Dendritic cell treated with granulocyte-macrophage colony-stimulating factor and Interleukin-4, amounts not matched to agents 40 ng/mL and 50 ng/mL, for 4 days (primary cell): ENCODE measurements around the gene RAB20.
A peak's percentile ranks its signal among the peaks of the same experiment; 100 is the strongest.

Experiments used
- H3K27ac Mint-ChIP-seq: one replicate; pipeline ENCODE4 v1.8.0; 2022; ENCODE audit warnings: mild to moderate bottlenecking, mixed read lengths
- H3K27me3 Mint-ChIP-seq: one replicate; pipeline ENCODE4 v1.8.0; 2022; ENCODE audit warnings: mild to moderate bottlenecking, mixed read lengths
- H3K36me3 Mint-ChIP-seq: one replicate; pipeline ENCODE4 v1.8.0; 2022; ENCODE audit warnings: low read depth, mixed read lengths
- H3K4me1 Mint-ChIP-seq: one replicate; pipeline ENCODE4 v1.8.0; 2022; ENCODE audit warnings: low read depth, mixed read lengths
- H3K4me3 Mint-ChIP-seq: one replicate; pipeline ENCODE4 v1.8.0; 2022; ENCODE audit warnings: mild to moderate bottlenecking, moderate library complexity, mixed read lengths
- H3K9me3 Mint-ChIP-seq: one replicate; pipeline ENCODE4 v1.8.0; 2022; ENCODE audit warnings: mixed read lengths
- intact Hi-C: fragments of 100-400 bp; cut with micrococcal nuclease; formaldehyde crosslinking; loops from one replicate; pipeline ENCODE4 v1.15.0; 2022

RAB20 gene

DNA sequence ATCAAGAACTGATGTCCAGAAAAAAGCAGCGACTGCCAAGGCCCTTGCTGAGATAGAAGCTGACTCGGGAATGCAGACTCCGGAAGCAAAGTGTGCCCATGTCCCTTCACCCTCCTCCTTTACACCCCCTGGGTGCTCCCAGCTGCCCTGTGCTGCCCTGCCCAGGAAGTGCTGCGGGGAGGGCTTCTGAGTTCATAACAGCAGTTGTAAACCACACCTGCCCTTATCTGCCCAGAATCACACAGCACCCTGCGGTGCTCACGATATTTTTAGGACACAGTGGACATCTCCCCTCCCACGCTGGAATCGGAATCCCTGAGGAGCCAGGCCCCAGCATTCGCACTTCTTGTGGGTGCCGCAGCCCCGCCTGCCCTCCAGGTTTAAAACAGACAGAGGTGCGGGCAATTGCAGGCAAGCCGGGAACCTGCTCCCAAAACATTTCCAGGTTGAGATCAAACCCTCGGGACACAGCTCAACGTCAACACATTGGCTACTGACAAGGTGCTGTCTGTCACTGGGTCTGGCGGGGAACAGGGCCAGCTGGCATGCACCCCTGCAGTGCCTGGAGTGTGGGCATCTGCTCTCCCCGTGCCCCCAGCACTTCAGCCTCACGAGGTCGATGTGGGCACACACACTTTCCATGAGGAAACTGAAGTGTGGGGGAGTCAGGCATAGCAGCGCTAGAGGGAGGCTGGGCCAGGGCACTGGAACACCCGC is 36.8 kb downstream of the RAB20 start:
- H3K4me1 Mint-ChIP-seq = peaks cover 96% of the 10 kb centered on the region
- peaks cover 2% of the 10 kb centered on the region for H3K27me3 Mint-ChIP-seq
- peak overlapping the region; percentile 67 for H3K27ac Mint-ChIP-seq
- H3K36me3 Mint-ChIP-seq = peaks cover 62% of the 10 kb centered on the region
- peak overlapping the region; percentile 13 for H3K4me3 Mint-ChIP-seq
- no peaks in the 10 kb centered on the region for H3K9me3 Mint-ChIP-seq
- intact Hi-C loops = loop anchor here (5.0 kb wide), 2 partner anchors 38 to 62 kb away; partner anchors contain the start of gene RAB20

DNA sequence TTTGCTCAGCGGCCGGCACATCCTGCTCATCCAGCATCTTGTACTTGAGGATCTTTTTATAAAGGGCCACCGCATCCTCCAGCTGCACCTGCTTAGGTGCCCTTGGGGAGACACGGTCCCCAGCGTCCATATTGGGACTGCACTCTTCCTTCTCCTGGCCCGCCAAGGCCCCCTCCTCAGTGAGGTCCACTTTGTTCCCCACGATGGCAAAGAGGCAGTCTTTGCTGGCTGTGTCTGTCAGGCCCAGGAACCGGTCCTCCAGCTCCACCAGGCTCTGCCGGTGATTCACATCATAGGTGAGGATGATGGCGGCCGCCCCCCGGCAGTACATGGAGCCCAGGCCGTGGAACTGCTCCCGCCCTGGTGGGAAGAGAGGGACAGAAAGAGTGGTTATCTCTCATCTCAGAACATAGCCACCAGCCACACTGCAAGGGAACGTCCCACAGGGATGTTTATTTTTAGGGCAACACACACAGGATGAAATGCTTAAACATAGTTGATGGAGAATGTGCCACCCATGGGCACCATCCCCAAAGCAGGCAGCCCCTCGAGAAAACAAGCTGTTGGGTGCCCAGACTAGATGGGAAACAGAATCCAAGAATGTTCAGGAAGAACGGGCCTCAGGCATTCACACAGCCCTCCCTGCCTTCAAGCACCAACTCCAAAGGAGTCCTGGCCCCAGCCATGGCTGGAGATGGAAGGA is 37.5 kb downstream of the RAB20 start:
- Mint-ChIP-seq H3K9me3 (no peaks in the 10 kb centered on the region), H3K4me1 (peaks cover 96% of the 10 kb centered on the region), H3K27me3 (peaks cover 2% of the 10 kb centered on the region), H3K4me3 (no peak overlapping the region), H3K27ac (peak overlapping the region; percentile 67), H3K36me3 (peaks cover 69% of the 10 kb centered on the region)
- intact Hi-C loops = loop anchor here (5.0 kb wide), 2 partner anchors 38 to 62 kb away; partner anchors contain the start of gene RAB20

DNA sequence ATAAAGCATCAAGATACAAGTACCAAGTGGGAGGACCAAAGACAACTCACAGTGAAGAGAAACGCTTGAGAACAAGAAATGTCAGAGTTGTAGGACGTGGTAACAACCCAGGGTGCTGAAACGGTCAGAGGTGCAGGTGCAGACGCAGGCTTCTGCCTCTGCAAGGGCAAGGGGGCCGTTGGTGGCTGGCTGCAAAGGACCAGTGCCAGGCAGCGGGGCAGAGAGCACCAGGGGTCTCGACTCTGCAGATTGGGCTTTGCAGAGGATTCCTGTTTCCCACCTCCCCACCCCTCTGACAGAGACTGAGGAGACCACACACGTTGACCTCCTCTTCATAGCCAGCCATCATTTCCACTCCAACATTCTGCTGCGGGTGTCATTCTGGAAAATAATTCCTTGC is 38.3 kb downstream of the RAB20 start:
- Mint-ChIP-seq H3K27ac (no peak overlapping the region), H3K4me1 (peaks cover 97% of the 10 kb centered on the region), H3K4me3 (no peak overlapping the region), H3K27me3 (peaks cover 2% of the 10 kb centered on the region), H3K36me3 (peaks cover 76% of the 10 kb centered on the region), H3K9me3 (no peaks in the 10 kb centered on the region)
- intact Hi-C loops = loop anchor here (5.0 kb wide), 2 partner anchors 39 to 61 kb away; partner anchors contain the start of gene RAB20

DNA sequence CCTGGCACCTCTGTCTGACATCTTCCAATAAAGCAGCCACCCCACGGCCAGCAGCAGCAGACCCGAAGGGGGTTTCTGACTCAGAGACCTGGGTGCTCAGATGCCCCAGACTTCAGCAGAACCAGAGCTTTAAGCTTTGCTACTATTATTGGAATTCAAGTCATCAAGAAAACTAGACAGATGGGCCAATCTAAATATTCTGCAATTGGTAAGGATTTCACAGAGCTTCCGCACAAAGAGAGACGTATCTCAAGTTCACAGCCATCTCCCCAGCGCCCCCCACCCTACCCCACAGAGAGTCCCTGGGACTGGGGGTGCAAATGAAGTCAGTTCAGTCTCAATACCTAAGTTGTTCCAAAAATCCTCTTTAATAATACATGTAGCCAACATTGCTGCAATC is 38.8 kb downstream of the RAB20 start:
- H3K27me3 Mint-ChIP-seq = peaks cover 2% of the 10 kb centered on the region
- H3K4me3 Mint-ChIP-seq = no peak overlapping the region
- intact Hi-C loops = loop anchor here (5.0 kb wide), 2 partner anchors 40 to 60 kb away; partner anchors contain the start of gene RAB20
- peaks cover 96% of the 10 kb centered on the region for H3K4me1 Mint-ChIP-seq
- H3K36me3 Mint-ChIP-seq = peaks cover 76% of the 10 kb centered on the region
- peak overlapping the region; percentile 94 for H3K27ac Mint-ChIP-seq
- H3K9me3 Mint-ChIP-seq = no peaks in the 10 kb centered on the region

DNA sequence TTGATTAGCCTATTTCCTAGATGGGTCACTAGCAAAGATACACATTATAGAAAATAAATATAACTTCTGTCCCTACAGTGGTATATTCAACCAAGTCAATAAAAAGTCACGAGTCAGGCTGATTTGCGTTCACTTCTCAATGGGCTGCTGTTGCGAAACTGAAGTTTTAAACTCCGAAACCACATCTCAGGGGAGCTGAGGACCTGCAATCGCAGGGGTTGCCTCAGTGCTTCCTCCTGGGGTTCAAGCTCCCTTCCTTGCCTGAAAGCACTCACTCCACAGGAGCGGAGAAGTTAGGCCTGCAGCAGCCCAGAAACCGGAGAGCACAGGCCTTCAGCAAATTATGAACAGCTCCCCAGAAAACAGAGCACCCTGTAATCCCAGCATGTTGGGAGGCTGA is 39.6 kb downstream of the RAB20 start:
- H3K27me3 Mint-ChIP-seq = peaks cover 6% of the 10 kb centered on the region
- H3K4me1 Mint-ChIP-seq = peaks cover 95% of the 10 kb centered on the region

DNA sequence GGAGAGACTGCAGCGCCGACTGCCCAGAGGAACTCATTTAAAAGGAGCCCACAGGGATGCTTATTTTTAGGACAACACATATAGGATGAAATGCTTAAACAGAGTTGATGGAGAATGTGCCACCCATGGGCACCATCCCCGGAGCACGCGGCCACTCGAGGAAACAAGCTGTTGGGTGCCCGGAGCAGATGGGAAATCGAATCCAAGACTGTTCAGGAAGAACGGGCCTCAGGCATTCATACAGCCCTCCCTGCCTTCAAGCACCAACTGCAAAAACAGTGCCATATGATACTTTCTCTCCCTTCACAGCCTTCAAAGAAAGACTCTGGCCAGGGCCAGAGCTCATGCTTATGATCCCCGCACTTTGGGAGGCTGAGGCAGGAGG is 40.2 kb downstream of the RAB20 start:
- H3K4me3 Mint-ChIP-seq = peak overlapping the region; percentile 42
- no peaks in the 10 kb centered on the region for H3K9me3 Mint-ChIP-seq
- H3K4me1 Mint-ChIP-seq = peaks cover 89% of the 10 kb centered on the region
- intact Hi-C loops = loop anchor here (5.0 kb wide), 2 partner anchors 41 to 59 kb away; partner anchors contain the start of gene RAB20
- H3K27me3 Mint-ChIP-seq = peaks cover 6% of the 10 kb centered on the region
- peak overlapping the region; percentile 94 for H3K27ac Mint-ChIP-seq
- H3K36me3 Mint-ChIP-seq = peaks cover 67% of the 10 kb centered on the region

More for the DNA sequence above, 39.6 kb downstream of the RAB20 start:
- Mint-ChIP-seq H3K36me3 (peaks cover 72% of the 10 kb centered on the region), H3K9me3 (no peaks in the 10 kb centered on the region), H3K4me3 (peak overlapping the region; percentile 20), H3K27ac (peak overlapping the region; percentile 94)
- intact Hi-C loops = loop anchor here (5.0 kb wide), 2 partner anchors 40 to 60 kb away; partner anchors contain the start of gene RAB20

DNA sequence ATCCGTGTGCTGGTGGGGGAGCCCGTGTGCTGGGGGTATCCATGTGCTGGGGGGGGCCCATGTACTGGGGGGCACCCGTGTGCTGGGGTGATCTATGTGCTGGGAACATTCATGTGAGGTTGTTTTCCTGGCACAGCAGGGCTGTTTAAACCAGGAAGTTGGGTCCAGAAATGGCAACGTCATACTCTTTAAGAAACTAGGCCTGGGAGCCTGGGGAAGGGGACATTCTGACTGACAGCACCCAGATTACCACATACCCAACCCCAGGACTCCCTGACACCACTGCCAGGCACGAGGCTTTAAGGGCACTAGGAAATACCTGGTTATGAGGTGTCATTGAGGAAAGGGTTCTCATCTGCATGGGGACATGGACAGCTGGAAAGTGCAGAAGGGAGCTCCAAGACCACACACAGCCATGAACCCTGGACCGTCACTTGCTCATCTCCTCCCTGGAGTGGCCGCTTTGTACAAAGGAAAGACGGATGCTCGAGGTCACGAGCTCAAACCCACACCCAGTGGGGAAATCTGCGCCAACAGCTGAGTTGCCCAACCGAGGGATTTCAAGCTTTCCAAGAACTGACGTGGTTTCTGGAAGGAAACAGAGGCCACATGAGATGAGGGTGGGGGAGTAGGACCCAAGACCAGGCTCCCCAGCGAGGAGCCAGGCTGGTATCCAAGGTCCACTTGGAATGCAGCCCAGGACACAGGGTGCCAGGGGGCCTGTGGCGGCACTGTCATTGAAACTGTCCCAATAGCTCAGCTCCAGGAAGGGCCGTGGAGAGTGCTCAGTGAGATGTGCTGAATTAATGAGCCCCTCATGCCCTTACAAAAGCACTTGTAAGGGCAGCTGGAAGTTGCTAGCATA is 40.9 kb downstream of the RAB20 start:
- peak overlapping the region; percentile 42 for H3K4me3 Mint-ChIP-seq

DNA sequence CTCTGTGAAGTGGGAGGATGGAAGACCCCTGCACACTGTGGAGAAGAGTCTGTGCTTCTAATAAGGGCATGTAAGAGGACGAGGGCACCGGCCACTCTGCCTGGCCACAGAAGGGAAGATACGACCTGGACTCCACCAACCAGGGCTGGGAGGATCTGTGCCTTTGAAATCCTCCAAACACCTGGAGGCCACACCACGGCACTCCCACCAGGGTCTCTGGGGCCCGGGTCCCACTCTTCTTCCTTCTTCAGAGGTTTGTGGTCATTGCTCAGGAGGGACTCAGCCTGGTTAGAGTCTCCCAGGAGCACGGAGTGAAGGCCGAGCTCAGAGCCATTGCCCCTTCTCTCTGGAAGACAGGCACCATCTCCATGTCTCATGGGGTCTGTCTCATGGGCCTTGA is 42.0 kb downstream of the RAB20 start:
- Mint-ChIP-seq H3K27ac (peak overlapping the region; percentile 94), H3K4me3 (peak overlapping the region; percentile 51), H3K9me3 (no peaks in the 10 kb centered on the region), H3K36me3 (peaks cover 51% of the 10 kb centered on the region), H3K4me1 (peaks cover 71% of the 10 kb centered on the region), H3K27me3 (peaks cover 6% of the 10 kb centered on the region)
- intact Hi-C loops = no loop called here

More for the DNA sequence above, 40.9 kb downstream of the RAB20 start:
- intact Hi-C loops = loop anchor here (5.0 kb wide), 2 partner anchors 42 to 58 kb away; partner anchors contain the start of gene RAB20
- Mint-ChIP-seq H3K27me3 (peaks cover 6% of the 10 kb centered on the region), H3K4me1 (peaks cover 82% of the 10 kb centered on the region), H3K27ac (peak overlapping the region; percentile 94), H3K36me3 (peaks cover 63% of the 10 kb centered on the region), H3K9me3 (no peaks in the 10 kb centered on the region)

DNA sequence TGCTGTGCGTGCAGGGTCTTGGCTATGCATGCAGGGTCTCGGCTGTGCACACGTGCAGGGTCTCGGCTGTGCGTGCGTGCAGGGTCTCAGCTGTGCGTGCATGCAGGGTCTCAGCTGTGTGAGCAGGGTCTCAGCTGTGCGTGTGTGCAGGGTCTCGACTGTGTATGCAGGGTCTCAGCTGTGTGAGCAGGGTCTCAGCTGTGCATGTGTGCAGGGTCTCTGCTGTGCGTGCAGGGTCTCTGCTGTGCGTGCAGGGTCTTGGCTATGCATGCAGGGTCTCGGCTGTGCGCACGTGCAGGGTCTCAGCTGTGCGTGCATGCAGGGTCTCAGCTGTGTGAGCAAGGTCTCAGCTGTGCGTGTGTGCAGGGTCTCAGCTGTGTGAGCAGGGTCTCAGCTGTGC is 42.5 kb downstream of the RAB20 start:
- Mint-ChIP-seq H3K27me3 (peaks cover 6% of the 10 kb centered on the region), H3K4me3 (no peak overlapping the region), H3K9me3 (no peaks in the 10 kb centered on the region), H3K4me1 (peaks cover 66% of the 10 kb centered on the region), H3K27ac (peak overlapping the region; percentile 94), H3K36me3 (peaks cover 47% of the 10 kb centered on the region)
- intact Hi-C loops = no loop called here

DNA sequence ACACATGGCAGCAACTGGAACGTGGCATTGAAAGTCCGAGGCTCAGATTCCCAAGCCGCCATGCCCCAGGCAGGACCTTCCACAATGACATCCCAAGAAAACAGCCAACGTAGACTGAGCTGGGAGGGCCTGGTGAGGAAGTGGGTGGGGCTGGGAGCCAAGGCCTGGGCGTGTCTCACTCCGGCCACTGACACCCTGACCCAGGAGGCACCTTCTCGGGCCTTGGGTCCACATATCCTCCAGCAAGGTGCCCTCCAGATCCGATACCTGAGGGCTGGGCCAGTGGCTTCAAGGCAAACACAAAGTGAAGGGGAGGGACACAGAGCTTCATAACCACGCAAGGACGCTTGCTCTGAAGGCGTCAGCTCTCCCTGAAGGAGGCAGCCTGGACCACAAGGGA is 43.0 kb downstream of the RAB20 start:
- Mint-ChIP-seq H3K9me3 (no peaks in the 10 kb centered on the region), H3K36me3 (peaks cover 42% of the 10 kb centered on the region), H3K27me3 (peaks cover 4% of the 10 kb centered on the region), H3K4me1 (peaks cover 61% of the 10 kb centered on the region), H3K27ac (peak overlapping the region; percentile 94), H3K4me3 (peak overlapping the region; percentile 6)
- intact Hi-C loops = no loop called here

DNA sequence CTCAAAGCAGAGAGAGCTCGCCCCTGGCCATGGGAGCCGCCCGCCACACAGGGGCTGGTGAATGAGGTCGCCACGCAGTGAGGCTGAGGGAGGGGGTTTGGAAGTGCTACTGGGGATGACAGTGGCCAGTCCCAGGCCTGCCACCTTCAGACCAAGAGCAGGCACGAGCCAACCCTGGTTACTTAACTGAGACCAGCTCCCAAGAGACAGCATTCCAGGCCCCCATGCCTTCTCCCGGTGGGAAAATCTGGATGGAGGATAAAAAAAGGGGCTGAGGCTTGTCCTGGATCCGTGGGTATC is 43.3 kb downstream of the RAB20 start:
- Mint-ChIP-seq H3K9me3 (no peaks in the 10 kb centered on the region), H3K27ac (peak overlapping the region; percentile 94), H3K36me3 (peaks cover 38% of the 10 kb centered on the region), H3K4me1 (peaks cover 58% of the 10 kb centered on the region), H3K4me3 (no peak overlapping the region), H3K27me3 (peaks cover 4% of the 10 kb centered on the region)
- intact Hi-C loops = no loop called here

DNA sequence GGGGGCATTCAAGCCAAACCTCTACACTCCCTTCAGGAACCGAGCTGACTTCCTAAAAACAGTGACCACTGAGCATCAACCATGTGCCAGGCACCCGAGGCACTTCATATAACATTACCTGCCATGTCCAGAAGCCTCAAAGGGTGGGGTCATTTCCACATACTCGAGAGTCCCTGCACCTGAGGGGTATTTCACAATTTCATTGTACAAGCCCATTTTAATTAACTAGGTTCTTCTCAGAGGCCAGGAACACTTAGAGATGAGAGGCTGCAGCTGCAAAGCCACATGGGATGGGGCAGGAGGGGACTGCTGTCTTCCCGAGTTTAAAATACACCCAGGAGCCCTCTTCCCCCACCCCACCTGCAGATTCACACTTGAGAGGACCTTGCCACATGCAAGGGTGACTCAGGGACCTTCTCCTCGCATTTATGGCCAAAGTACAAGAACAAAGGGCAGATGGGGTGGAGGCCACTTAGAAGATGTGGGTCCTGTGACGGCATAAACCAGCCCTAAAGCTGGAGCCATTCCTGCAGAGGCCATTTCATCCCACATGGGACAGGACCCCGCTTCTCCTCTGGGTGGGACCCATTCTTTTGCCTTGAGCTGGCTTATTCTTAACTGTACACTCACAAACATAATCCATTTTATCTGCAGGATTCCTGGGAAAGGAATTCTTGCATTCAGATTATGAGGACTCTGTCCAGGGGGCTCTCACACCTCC is 43.9 kb downstream of the RAB20 start:
- H3K9me3 Mint-ChIP-seq = no peaks in the 10 kb centered on the region
- H3K4me3 Mint-ChIP-seq = no peak overlapping the region
- peaks cover 33% of the 10 kb centered on the region for H3K36me3 Mint-ChIP-seq
- peaks cover 4% of the 10 kb centered on the region for H3K27me3 Mint-ChIP-seq
- no peak overlapping the region for H3K27ac Mint-ChIP-seq
- intact Hi-C loops = no loop called here
- peaks cover 52% of the 10 kb centered on the region for H3K4me1 Mint-ChIP-seq

DNA sequence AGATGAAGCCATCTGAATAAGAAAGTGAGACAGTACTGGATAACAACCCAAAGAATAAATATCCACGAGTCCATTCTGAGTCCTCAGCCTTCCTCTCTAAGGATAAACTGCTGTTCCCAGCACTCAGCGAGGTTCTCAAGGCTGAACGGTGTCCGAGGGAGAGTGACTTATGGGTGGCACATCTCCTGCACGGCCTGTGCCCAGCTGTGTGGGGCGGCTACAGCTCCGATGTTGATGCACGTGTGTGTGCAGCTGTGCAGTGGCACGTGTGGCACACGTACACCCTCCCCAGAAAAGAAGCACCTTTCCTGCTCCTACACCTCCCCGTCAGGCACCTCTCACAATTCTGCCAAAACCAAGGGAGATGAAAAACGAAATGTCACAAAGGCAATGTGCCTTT is 45.0 kb downstream of the RAB20 start:
- H3K4me1 Mint-ChIP-seq = peaks cover 43% of the 10 kb centered on the region
- H3K36me3 Mint-ChIP-seq = peaks cover 24% of the 10 kb centered on the region
- H3K4me3 Mint-ChIP-seq = no peak overlapping the region
- intact Hi-C loops = no loop called here
- H3K9me3 Mint-ChIP-seq = no peaks in the 10 kb centered on the region
- H3K27me3 Mint-ChIP-seq = peaks cover 4% of the 10 kb centered on the region
- no peak overlapping the region for H3K27ac Mint-ChIP-seq
